Measurements from ENCODE around the gene SHC3. TPM values are rescaled to one million over a fixed set of nuclear protein-coding genes. Genes with fewer than 3 reads are reported as not detected.
"Not testable (repeated sequence)": the region's sequence is repeated elsewhere in the genome, so short reads cannot be mapped to it uniquely, and the experiment has no call there.

SHC3 gene
- total RNA-seq, 1 donor from 2014 or later, result 0.21 TPM

- Mint-ChIP-seq H3K9me3 (ENCODE audit: unreplicated experiment) (peaks cover 16% of the 10 kb centered on the region), H3K4me3 (ENCODE audit: unreplicated experiment) (no peak overlapping the region), H3K27ac (ENCODE audit: unreplicated experiment) (no peak overlapping the region), H3K4me1 (ENCODE audit: unreplicated experiment) (no peaks in the 10 kb centered on the region), H3K27me3 (ENCODE audit: unreplicated experiment) (no peaks in the 10 kb centered on the region), H3K36me3 (ENCODE audit: unreplicated experiment) (no peaks in the 10 kb centered on the region)
- TF ChIP-seq CTCF (IDR thresholded peaks at IDR 0.05), result no peak
- DNase-seq (ENCODE audit: extremely low spot score, unreplicated experiment), result no peak
Measured at GRCh38 chr9:89213396-89213880, 34.8 kb upstream of the SHC3 start.

DNA sequence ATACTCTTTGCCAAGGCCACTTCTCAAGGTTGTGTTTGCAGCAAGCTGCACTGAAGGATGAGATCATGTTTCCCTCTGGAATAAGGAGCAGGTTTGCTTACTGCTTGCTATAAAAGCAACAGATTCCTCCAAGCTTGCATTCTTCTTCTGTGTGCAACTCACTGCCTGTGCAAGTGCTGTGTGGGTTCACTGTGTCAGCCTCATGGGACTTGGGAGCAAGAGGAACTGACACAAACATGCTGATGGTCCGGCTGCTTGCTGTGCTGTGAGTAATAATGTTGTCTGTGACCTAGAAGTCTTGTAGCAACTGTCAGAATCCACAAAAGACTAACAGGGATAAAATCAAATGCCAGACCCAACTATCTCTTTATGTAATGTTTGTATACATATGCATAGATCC lies 33.6 kb upstream of the SHC3 start:
- no peaks in the 10 kb centered on the region for H3K27me3 Mint-ChIP-seq (ENCODE audit: unreplicated experiment)
- H3K4me3 Mint-ChIP-seq (ENCODE audit: unreplicated experiment), result no peak overlapping the region
- H3K36me3 Mint-ChIP-seq (ENCODE audit: unreplicated experiment), result no peaks in the 10 kb centered on the region
- no peak overlapping the region for H3K27ac Mint-ChIP-seq (ENCODE audit: unreplicated experiment)
- TF ChIP-seq CTCF (IDR thresholded peaks at IDR 0.05), result no peak
- H3K9me3 Mint-ChIP-seq (ENCODE audit: unreplicated experiment), result peaks cover 16% of the 10 kb centered on the region
- no peak for DNase-seq (ENCODE audit: extremely low spot score, unreplicated experiment)
- no peaks in the 10 kb centered on the region for H3K4me1 Mint-ChIP-seq (ENCODE audit: unreplicated experiment)

DNA sequence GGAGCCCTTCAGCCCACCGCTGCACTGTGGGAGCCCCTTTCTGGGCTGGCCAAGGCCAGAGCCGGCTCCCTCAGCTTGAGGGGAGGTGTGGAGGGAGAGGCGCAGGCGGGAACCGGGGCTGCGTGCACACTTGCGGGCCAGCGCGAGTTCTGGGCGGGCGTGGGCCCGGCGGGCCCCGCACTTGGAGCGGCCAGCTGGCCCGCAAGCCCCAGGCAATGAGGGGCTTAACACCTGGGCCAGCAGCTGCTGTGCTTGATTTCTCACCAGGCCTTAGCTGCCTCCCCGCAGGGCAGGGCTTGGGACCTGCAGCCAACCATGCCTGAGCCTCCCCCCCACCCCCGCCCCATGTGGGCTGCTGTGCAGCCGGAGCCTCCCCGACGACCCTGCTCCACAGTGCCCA lies 30.7 kb upstream of the SHC3 start:
- not testable (repeated sequence) for H3K36me3 Mint-ChIP-seq (ENCODE audit: unreplicated experiment); H3K4me3 Mint-ChIP-seq (ENCODE audit: unreplicated experiment); DNase-seq (ENCODE audit: extremely low spot score, unreplicated experiment); H3K4me1 Mint-ChIP-seq (ENCODE audit: unreplicated experiment); H3K27me3 Mint-ChIP-seq (ENCODE audit: unreplicated experiment); H3K27ac Mint-ChIP-seq (ENCODE audit: unreplicated experiment)
- H3K9me3 Mint-ChIP-seq (ENCODE audit: unreplicated experiment), result peaks cover 14% of the 10 kb centered on the region

GRCh38 chr9:89207026-89207425 lies 28.4 kb upstream of the SHC3 start:
- no peak overlapping the region for H3K27ac Mint-ChIP-seq (ENCODE audit: unreplicated experiment)
- H3K27me3 Mint-ChIP-seq (ENCODE audit: unreplicated experiment), result no peaks in the 10 kb centered on the region
- no peaks in the 10 kb centered on the region for H3K4me1 Mint-ChIP-seq (ENCODE audit: unreplicated experiment)
- no peak overlapping the region for H3K4me3 Mint-ChIP-seq (ENCODE audit: unreplicated experiment)
- no peaks in the 10 kb centered on the region for H3K36me3 Mint-ChIP-seq (ENCODE audit: unreplicated experiment)
- peaks cover 7% of the 10 kb centered on the region for H3K9me3 Mint-ChIP-seq (ENCODE audit: unreplicated experiment)
- no peak for TF ChIP-seq CTCF (IDR thresholded peaks at IDR 0.05)
- DNase-seq (ENCODE audit: extremely low spot score, unreplicated experiment), result no peak

DNA sequence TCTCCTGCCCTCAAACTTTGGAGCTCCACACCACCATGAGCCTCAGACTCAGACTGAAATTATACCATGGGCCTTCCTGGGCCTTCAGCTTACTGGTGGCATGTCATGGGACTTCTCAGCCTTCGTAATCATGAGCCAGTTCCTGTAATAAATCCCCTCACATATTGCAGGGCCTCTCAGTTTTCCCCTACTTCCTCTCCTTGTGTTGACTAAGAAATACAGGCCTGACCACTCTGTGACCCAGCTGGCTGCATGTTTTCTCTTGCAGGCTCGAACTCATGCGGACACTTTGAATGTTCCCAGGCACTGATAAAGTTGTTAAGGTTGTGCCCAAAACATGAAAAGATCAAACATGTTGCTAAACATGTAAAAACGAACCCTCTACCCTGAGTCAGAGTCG lies 26.2 kb upstream of the SHC3 start:
- no peak overlapping the region for H3K4me3 Mint-ChIP-seq (ENCODE audit: unreplicated experiment)

More for the DNA sequence above, 26.2 kb upstream of the SHC3 start:
- Mint-ChIP-seq H3K27me3 (ENCODE audit: unreplicated experiment) (no peaks in the 10 kb centered on the region), H3K27ac (ENCODE audit: unreplicated experiment) (no peak overlapping the region), H3K9me3 (ENCODE audit: unreplicated experiment) (peaks cover 3% of the 10 kb centered on the region), H3K36me3 (ENCODE audit: unreplicated experiment) (no peaks in the 10 kb centered on the region), H3K4me1 (ENCODE audit: unreplicated experiment) (no peaks in the 10 kb centered on the region)
- no peak for TF ChIP-seq CTCF (IDR thresholded peaks at IDR 0.05)
- no peak for DNase-seq (ENCODE audit: extremely low spot score, unreplicated experiment)

All from osteocyte (in vitro differentiated cells).